Right lobe of liver (tissue), 4 donors: Measurements from ENCODE around the gene SULF2.

Experiments
- POLR2A ChIP-seq: fragments of 450-650 bp; IDR thresholded peaks from one replicate; pipeline ENCODE4 v1.6.1; 2017; ENCODE audit warnings: antibody characterized with exemption, mild to moderate bottlenecking
- TF ChIP-seq, protein P1 (sequence below), 4 donors: fragments of 200-600 bp in 3 of 4; fragments of 450-650 bp in 1 of 4; IDR thresholded peaks; one replicate each; pipeline versions ENCODE4 v1.5.1 to v1.8.0; 2016 to 2022; ENCODE audit warnings: antibody characterized with exemption in 4 of 4, mild to moderate bottlenecking in 2 of 4
- donor health status: DM: no; HTN: no; CAD: no.
- donor health status: DM: no; HTN: no; CAD: no.
- donor health status: DM: no; HTN: yes; CAD: no.

- TF ChIP-seq, protein P1, sequence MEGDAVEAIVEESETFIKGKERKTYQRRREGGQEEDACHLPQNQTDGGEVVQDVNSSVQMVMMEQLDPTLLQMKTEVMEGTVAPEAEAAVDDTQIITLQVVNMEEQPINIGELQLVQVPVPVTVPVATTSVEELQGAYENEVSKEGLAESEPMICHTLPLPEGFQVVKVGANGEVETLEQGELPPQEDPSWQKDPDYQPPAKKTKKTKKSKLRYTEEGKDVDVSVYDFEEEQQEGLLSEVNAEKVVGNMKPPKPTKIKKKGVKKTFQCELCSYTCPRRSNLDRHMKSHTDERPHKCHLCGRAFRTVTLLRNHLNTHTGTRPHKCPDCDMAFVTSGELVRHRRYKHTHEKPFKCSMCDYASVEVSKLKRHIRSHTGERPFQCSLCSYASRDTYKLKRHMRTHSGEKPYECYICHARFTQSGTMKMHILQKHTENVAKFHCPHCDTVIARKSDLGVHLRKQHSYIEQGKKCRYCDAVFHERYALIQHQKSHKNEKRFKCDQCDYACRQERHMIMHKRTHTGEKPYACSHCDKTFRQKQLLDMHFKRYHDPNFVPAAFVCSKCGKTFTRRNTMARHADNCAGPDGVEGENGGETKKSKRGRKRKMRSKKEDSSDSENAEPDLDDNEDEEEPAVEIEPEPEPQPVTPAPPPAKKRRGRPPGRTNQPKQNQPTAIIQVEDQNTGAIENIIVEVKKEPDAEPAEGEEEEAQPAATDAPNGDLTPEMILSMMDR (IDR thresholded peaks at IDR 0.05), result no peak
- TF ChIP-seq POLR2A, result no peak
Observed at GRCh38 chr20:47627540-47627939, 157.7 kb downstream of the SULF2 start.
